ENCODE measurements around the gene WFIKKN2.

- no peak for TF ChIP-seq ATF3 (IDR thresholded peaks at IDR 0.05; ENCODE audit: insufficient read depth, low read depth, low read length)
- TF ChIP-seq JUND (IDR thresholded peaks at IDR 0.05; ENCODE audit: low read length) = no peak
- no peak for TF ChIP-seq POU5F1 (IDR thresholded peaks at IDR 0.05; ENCODE audit: low read depth, low read length)
- no peak for TF ChIP-seq RAD21 (IDR thresholded peaks at IDR 0.05 in 1 of 2, conservative IDR thresholded peaks at IDR 0.05 in 1 of 2; ENCODE audit: low read depth in 2 of 2, low read length in 2 of 2)
- no peak for TF ChIP-seq RNF2 (IDR thresholded peaks at IDR 0.05; ENCODE audit: borderline replicate concordance, low read depth, low read length, missing control alignments, poor library complexity, severe bottlenecking)
- TF ChIP-seq POLR2AphosphoS5 (IDR thresholded peaks at IDR 0.05; ENCODE audit: low read depth, low read length) = no peak
- no peak for TF ChIP-seq CTCF (IDR thresholded peaks at IDR 0.05; ENCODE audit: control extremely low read depth in 1 of 3, insufficient read depth in 1 of 3, low read depth in 1 of 3, low read length in 3 of 3)
- no peak for TF ChIP-seq POLR2A (IDR thresholded peaks at IDR 0.05; ENCODE audit: control extremely low read depth in 1 of 2, low read depth in 2 of 2, low read length in 2 of 2)
- no peak for TF ChIP-seq KDM5A (IDR thresholded peaks at IDR 0.05; ENCODE audit: low read length)
- no peak for TF ChIP-seq ATF2 (IDR thresholded peaks at IDR 0.05; ENCODE audit: low read length)
- TF ChIP-seq CREB1 (IDR thresholded peaks at IDR 0.05) = no peak
- TF ChIP-seq TEAD4 (IDR thresholded peaks at IDR 0.05; ENCODE audit: low read depth, low read length) = 0 out of 2 replicates have a peak, but pooled peaks have one; percentile 5
These were observed 56.2 kb downstream of the WFIKKN2 start for GRCh38 chr17:50891577-50891989.

Data from H1 (cell line).